Measurements from ENCODE around the gene ALK.

- TF ChIP-seq CTCF (IDR thresholded peaks at IDR 0.05) (no peak), POLR2A (IDR thresholded peaks at IDR 0.05) (no peak)
These were observed 728.3 kb downstream of the ALK start for GRCh38 chr2:29193111-29193510.

Measured in thyroid gland (tissue), 4 donors.